ENCODE data around the gene ALDH1B1. TPM values are rescaled to one million over a fixed set of nuclear protein-coding genes. Genes with fewer than 3 reads are reported as not detected.

ALDH1B1 gene
- total and polyA plus RNA-seq, 10 of the 15 experiments (the other 5 are each of a cell fraction or from before 2014, with no cell fraction given): 8.6 to 38.5 (median 30.9) TPM

- no peak for TF ChIP-seq LARP7 (IDR thresholded peaks at IDR 0.05)
- TF ChIP-seq NRF1 (conservative IDR thresholded peaks at IDR 0.05; ENCODE audit: low read depth, low read length): no peak
- no peak for TF ChIP-seq ZZZ3 (IDR thresholded peaks at IDR 0.05; ENCODE audit: control insufficient read depth, insufficient read length, low read depth)
- TF ChIP-seq ZNF217 (IDR thresholded peaks at IDR 0.05): no peak
- peak; percentile 74; the same call in 1 of the 2 replicates for TF ChIP-seq CREB1 (IDR thresholded peaks at IDR 0.05; ENCODE audit: low read depth)
- no peak for TF ChIP-seq SRF (IDR thresholded peaks at IDR 0.05; ENCODE audit: low read depth in 2 of 2, low read length in 2 of 2)
- TF ChIP-seq ZNF592 (IDR thresholded peaks at IDR 0.05): no peak
- TF ChIP-seq RUNX3 (IDR thresholded peaks at IDR 0.05; ENCODE audit: low read length): 0 out of 2 replicates have a peak, but pooled peaks have one; percentile 6
- no peak for TF ChIP-seq SMAD1 (IDR thresholded peaks at IDR 0.05; ENCODE audit: low read depth, partially characterized antibody)
- TF ChIP-seq BRCA1 (IDR thresholded peaks at IDR 0.05; ENCODE audit: low read depth, low read length): no peak
- no peak for TF ChIP-seq ZBTB4 (CRISPR knock-in tag; IDR thresholded peaks at IDR 0.05)
- TF ChIP-seq NFYA (IDR thresholded peaks at IDR 0.05; ENCODE audit: borderline replicate concordance, low read depth, low read length): no peak
- TF ChIP-seq GATAD2B (conservative IDR thresholded peaks at IDR 0.05; ENCODE audit: low read depth): no peak
- no peak for TF ChIP-seq FOXK2 (IDR thresholded peaks at IDR 0.05)
- TF ChIP-seq TCF3 (IDR thresholded peaks at IDR 0.05; ENCODE audit: borderline replicate concordance, insufficient read depth, low read depth, low read length): no peak
- TF ChIP-seq TARDBP (IDR thresholded peaks at IDR 0.05; ENCODE audit: borderline replicate concordance): no peak
- TF ChIP-seq CHD1 (IDR thresholded peaks at IDR 0.05; ENCODE audit: low read depth, low read length): no peak
- no peak for TF ChIP-seq PAX8 (IDR thresholded peaks at IDR 0.05)
- TF ChIP-seq SIX5 (IDR thresholded peaks at IDR 0.05; ENCODE audit: low read depth, low read length, severe bottlenecking): no peak
- no peak for TF ChIP-seq RAD21 (IDR thresholded peaks at IDR 0.05; ENCODE audit: insufficient read depth, low read depth, low read length)
- 0 out of 2 replicates have a peak, but pooled peaks have one; percentile 18 for TF ChIP-seq ATF7 (IDR thresholded peaks at IDR 0.05; ENCODE audit: low read depth)
Measured at GRCh38 chr9:38408719-38409118, 16.2 kb downstream of the ALDH1B1 start (continued).
